Brain pericyte (primary cell): ENCODE measurements around the gene NOC3L.

Source experiments
- DNase-seq: peaks from one replicate; pipeline ENCODE4 v3.0.0-alpha.2; 2012; ENCODE audit warnings: low read depth, low spot score

Gene NOC3L

DNA sequence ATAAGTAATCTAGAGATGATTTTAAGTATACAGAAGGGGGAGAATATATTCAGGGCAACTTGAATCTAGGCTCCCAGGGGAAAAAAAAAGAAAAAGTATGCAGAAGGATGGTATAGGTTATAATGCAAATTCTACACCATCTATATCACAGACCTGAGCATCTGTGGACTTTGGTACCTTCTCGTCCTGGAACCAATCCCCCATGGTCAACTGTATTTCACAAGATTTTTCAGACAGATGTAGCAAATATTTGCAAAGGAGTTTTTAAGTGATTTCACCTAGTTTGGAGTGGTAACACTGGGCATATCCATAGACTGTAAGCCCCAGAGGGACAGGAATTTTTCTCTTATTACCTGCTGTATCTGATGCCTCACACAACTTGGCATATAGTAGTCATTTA, 58.8 kb downstream of the NOC3L start:
- no peak for DNase-seq

DNA sequence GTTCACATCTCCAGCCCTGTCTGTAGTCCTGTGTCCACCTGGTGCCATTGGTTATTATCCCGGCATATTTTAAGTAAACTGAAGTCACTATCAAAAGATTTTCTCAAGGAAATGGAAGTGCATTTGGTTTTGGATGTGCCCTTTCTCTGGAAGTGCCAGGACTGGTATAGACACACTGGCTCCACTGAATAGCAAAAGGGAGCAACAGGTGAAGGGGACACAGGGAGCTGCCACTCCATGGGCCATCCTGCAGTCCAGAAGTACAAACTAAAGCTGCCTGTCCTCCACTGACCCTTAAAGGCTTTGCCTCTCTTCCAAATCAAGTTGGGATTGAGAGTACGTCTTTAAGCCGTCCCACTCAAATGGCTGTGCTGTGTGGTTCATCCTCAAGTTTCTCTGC, 62.7 kb downstream of the NOC3L start:
- no peak for DNase-seq

GRCh38 chr10:94299417-94299816, 63.3 kb downstream of the NOC3L start:
- no peak for DNase-seq

- DNase-seq, result no peak
Observed at GRCh38 chr10:94294168-94294567, 68.6 kb downstream of the NOC3L start.

- DNase-seq, result no peak
Observed at GRCh38 chr10:94293354-94293753, 69.4 kb downstream of the NOC3L start.

GRCh38 chr10:94292434-94293090, 70.2 kb downstream of the NOC3L start:
- no peak for DNase-seq

GRCh38 chr10:94288361-94289101, 74.2 kb downstream of the NOC3L start:
- DNase-seq, result no peak

DNA sequence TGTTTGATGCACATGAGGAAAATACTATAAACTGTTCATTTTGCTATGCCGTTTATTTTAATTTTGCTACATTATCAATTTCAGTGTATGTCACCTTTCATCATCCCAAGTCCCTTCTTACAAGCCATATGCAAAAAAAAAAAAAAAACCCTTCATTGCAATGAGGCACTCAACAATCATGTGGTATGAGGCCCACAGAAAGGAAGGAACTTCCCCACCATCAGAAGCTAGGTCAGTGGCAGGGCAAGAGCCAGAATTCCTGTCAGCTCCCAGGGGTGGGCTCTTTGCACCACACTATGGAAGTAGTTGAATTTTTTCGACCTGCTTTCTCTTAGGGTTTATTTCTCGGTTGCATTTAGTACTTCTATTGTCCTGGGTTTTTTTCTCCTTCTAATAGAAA, 75.4 kb downstream of the NOC3L start:
- DNase-seq, result no peak

DNA sequence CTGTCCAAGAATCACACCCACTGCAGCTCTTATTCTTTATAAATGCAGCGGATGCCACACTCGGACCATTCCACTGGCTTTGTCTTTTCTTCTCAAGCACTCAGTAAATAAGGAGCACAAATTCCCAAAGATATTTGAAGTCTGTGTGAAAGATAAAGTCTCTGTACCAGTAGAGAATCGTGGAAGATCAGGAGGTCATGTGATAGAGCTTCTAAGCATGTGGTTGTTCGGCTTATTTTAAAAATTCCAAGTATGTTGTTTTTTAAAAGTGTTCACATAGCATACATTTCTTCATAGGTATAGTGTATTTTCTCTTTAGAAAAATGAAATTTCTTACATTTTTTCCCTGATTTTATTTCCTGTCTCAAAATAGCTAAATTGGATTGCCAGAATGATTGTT, 75.8 kb downstream of the NOC3L start:
- DNase-seq, result no peak

- no peak for DNase-seq
Observed at GRCh38 chr10:94285271-94285670, 77.5 kb downstream of the NOC3L start.
